ENCODE results near the gene BGN.

The BGN gene

GRCh38 chrX:153468008-153468580 lies 26.7 kb upstream of the BGN start:
- no peak for DNase-seq
- Histone ChIP-seq H3K27me3 (ENCODE audit: insufficient read depth, low read length) (no peaks in the 10 kb centered on the region), H4K12ac (ENCODE audit: low read depth, low read length) (no peak overlapping the region), H3K9me3 (ENCODE audit: insufficient read depth, low read depth, low read length) (no peaks in the 10 kb centered on the region), H2BK120ac (ENCODE audit: insufficient read depth, low read length, poor library complexity) (no peak overlapping the region), H3K9ac (ENCODE audit: low read length) (no peak overlapping the region), H2BK12ac (ENCODE audit: low read length) (no peak overlapping the region), H3K79me2 (ENCODE audit: control insufficient read depth, insufficient read depth, low read length, poor library complexity) (no peaks in the 10 kb centered on the region), H3K14ac (ENCODE audit: low read length) (no peak overlapping the region), H2AFZ (ENCODE audit: insufficient read depth, low read length, poor library complexity) (no peak overlapping the region), H3K4me2 (ENCODE audit: low read length) (no peak overlapping the region), H3K4me1 (ENCODE audit: control insufficient read depth in 1 of 2, insufficient read depth in 2 of 2, low read length in 2 of 2) (peaks cover 6 to 7% of the 10 kb centered on the region in 2 experiments), H3K4ac (ENCODE audit: low read depth, low read length) (no peak overlapping the region), H2AK5ac (ENCODE audit: low read length) (no peak overlapping the region), H3K36me3 (ENCODE audit: control insufficient read depth in 1 of 2, insufficient read depth in 2 of 2, low read length in 2 of 2) (peaks cover 2 to 5% of the 10 kb centered on the region in 2 experiments), H2BK5ac (ENCODE audit: low read depth, low read length, poor library complexity) (no peak overlapping the region), H3K79me1 (ENCODE audit: low read length) (peaks cover 8% of the 10 kb centered on the region), H4K91ac (ENCODE audit: low read depth, low read length) (no peak overlapping the region), H3K23ac (ENCODE audit: low read length) (no peak overlapping the region), H4K8ac (ENCODE audit: low read depth, low read length) (no peak overlapping the region), H3K4me3 (ENCODE audit: low read depth, low read length) (no peak overlapping the region), H3K27ac (ENCODE audit: low read depth, low read length) (no peak overlapping the region), H3K18ac (ENCODE audit: low read length) (no peak overlapping the region)
- no CpG with 5 or more reads among the region's 12 CpGs for WGBS (ENCODE audit: extremely low coverage, insufficient coverage, insufficient read length)

GRCh38 chrX:153469811-153470410 lies 24.9 kb upstream of the BGN start:
- Histone ChIP-seq H3K23ac (ENCODE audit: low read length) (no peak overlapping the region), H2BK5ac (ENCODE audit: low read depth, low read length, poor library complexity) (no peak overlapping the region), H3K14ac (ENCODE audit: low read length) (no peak overlapping the region), H3K9me3 (ENCODE audit: insufficient read depth, low read depth, low read length) (no peaks in the 10 kb centered on the region), H2BK120ac (ENCODE audit: insufficient read depth, low read length, poor library complexity) (no peak overlapping the region), H3K79me1 (ENCODE audit: low read length) (peaks cover 12% of the 10 kb centered on the region), H3K4me3 (ENCODE audit: low read depth, low read length) (peak overlapping the region; percentile 85), H2AFZ (ENCODE audit: insufficient read depth, low read length, poor library complexity) (peak overlapping the region; percentile 59), H2BK12ac (ENCODE audit: low read length) (no peak overlapping the region), H3K27ac (ENCODE audit: low read depth, low read length) (no peak overlapping the region), H3K18ac (ENCODE audit: low read length) (peak overlapping the region; percentile 50), H3K9ac (ENCODE audit: low read length) (peak overlapping the region; percentile 75), H3K4ac (ENCODE audit: low read depth, low read length) (peak overlapping the region; percentile 51), H4K91ac (ENCODE audit: low read depth, low read length) (no peak overlapping the region), H3K36me3 (ENCODE audit: control insufficient read depth in 1 of 2, insufficient read depth in 2 of 2, low read length in 2 of 2) (peaks cover 0 to 5% of the 10 kb centered on the region in 2 experiments), H3K4me2 (ENCODE audit: low read length) (peak overlapping the region; percentile 98), H4K8ac (ENCODE audit: low read depth, low read length) (peak overlapping the region; percentile 59), H2AK5ac (ENCODE audit: low read length) (no peak overlapping the region), H3K4me1 (ENCODE audit: control insufficient read depth in 1 of 2, insufficient read depth in 2 of 2, low read length in 2 of 2) (peaks cover 9 to 10% of the 10 kb centered on the region in 2 experiments), H4K12ac (ENCODE audit: low read depth, low read length) (peak overlapping the region; percentile 43), H3K79me2 (ENCODE audit: control insufficient read depth, insufficient read depth, low read length, poor library complexity) (no peaks in the 10 kb centered on the region), H3K27me3 (ENCODE audit: insufficient read depth, low read length) (no peaks in the 10 kb centered on the region)
- whole genome bisulfite sequencing (ENCODE audit: extremely low coverage, insufficient coverage, insufficient read length), result no CpG with 5 or more reads among the region's 32 CpGs
- DNase-seq, result no peak

- DNase-seq, result peak; percentile 73 to 81
- H3K27ac ChIP-seq (ENCODE audit: low read depth, low read length), result no peak within 1 kb of the TSS
- no peaks in the 10 kb centered on the region for H3K9me3 ChIP-seq (ENCODE audit: insufficient read depth, low read depth, low read length)
- H3K4me1 ChIP-seq (ENCODE audit: control insufficient read depth in 1 of 2, insufficient read depth in 2 of 2, low read length in 2 of 2), result peaks cover 13 to 14% of the 10 kb centered on the region in 2 experiments
- peak within 1 kb of the TSS; percentile 53 for H2BK12ac ChIP-seq (ENCODE audit: low read length)
- H2BK120ac ChIP-seq (ENCODE audit: insufficient read depth, low read length, poor library complexity), result peak within 1 kb of the TSS; percentile 11
- peak within 1 kb of the TSS; percentile 51 for H3K4ac ChIP-seq (ENCODE audit: low read depth, low read length)
- peak within 1 kb of the TSS; percentile 61 for H4K12ac ChIP-seq (ENCODE audit: low read depth, low read length)
- H2BK5ac ChIP-seq (ENCODE audit: low read depth, low read length, poor library complexity), result no peak within 1 kb of the TSS
- no peak within 1 kb of the TSS for H2AK5ac ChIP-seq (ENCODE audit: low read length)
- H3K4me3 ChIP-seq (ENCODE audit: low read depth, low read length), result peak within 1 kb of the TSS; percentile 85
- H3K4me2 ChIP-seq (ENCODE audit: low read length), result peak within 1 kb of the TSS; percentile 98
- H3K14ac ChIP-seq (ENCODE audit: low read length), result peak within 1 kb of the TSS; percentile 33
- H3K27me3 ChIP-seq (ENCODE audit: insufficient read depth, low read length), result no peaks in the 10 kb centered on the region
- H3K79me2 ChIP-seq (ENCODE audit: control insufficient read depth, insufficient read depth, low read length, poor library complexity), result no peaks in the 10 kb centered on the region
- peak within 1 kb of the TSS; percentile 59 for H2AFZ ChIP-seq (ENCODE audit: insufficient read depth, low read length, poor library complexity)
- H4K8ac ChIP-seq (ENCODE audit: low read depth, low read length), result peak within 1 kb of the TSS; percentile 71
- peak within 1 kb of the TSS; percentile 75 for H3K9ac ChIP-seq (ENCODE audit: low read length)
- H3K36me3 ChIP-seq (ENCODE audit: control insufficient read depth in 1 of 2, insufficient read depth in 2 of 2, low read length in 2 of 2), result peaks cover 0 to 5% of the 10 kb centered on the region in 2 experiments
- peaks cover 15% of the 10 kb centered on the region for H3K79me1 ChIP-seq (ENCODE audit: low read length)
- H3K23ac ChIP-seq (ENCODE audit: low read length), result no peak within 1 kb of the TSS
- no CpG with 5 or more reads among the region's 70 CpGs for WGBS (ENCODE audit: extremely low coverage, insufficient coverage, insufficient read length)
- H3K18ac ChIP-seq (ENCODE audit: low read length), result peak within 1 kb of the TSS; percentile 50
- peak within 1 kb of the TSS; percentile 39 for H4K91ac ChIP-seq (ENCODE audit: low read depth, low read length)
Observed at GRCh38 chrX:153470411-153471363, 24.1 kb upstream of the BGN start, which contains the start of gene HAUS7. Gene HAUS7, minus strand, starts transcription at chrX:153470576. Its CDS starts 19 bp downstream, at chrX:153470557.

- no peak for DNase-seq
- no peaks in the 10 kb centered on the region for H3K27me3 ChIP-seq (ENCODE audit: insufficient read depth, low read length)
- H3K4me1 ChIP-seq (ENCODE audit: control insufficient read depth in 1 of 2, insufficient read depth in 2 of 2, low read length in 2 of 2), result peaks cover 23 to 24% of the 10 kb centered on the region in 2 experiments
- no peak overlapping the region for H3K18ac ChIP-seq (ENCODE audit: low read length)
- H2BK12ac ChIP-seq (ENCODE audit: low read length), result peak overlapping the region; percentile 33
- peaks cover 19% of the 10 kb centered on the region for H3K79me1 ChIP-seq (ENCODE audit: low read length)
- H3K27ac ChIP-seq (ENCODE audit: low read depth, low read length), result no peak overlapping the region
- H3K4me3 ChIP-seq (ENCODE audit: low read depth, low read length), result no peak overlapping the region
- peaks cover 0 to 5% of the 10 kb centered on the region in 2 experiments for H3K36me3 ChIP-seq (ENCODE audit: control insufficient read depth in 1 of 2, insufficient read depth in 2 of 2, low read length in 2 of 2)
- H4K8ac ChIP-seq (ENCODE audit: low read depth, low read length), result peak overlapping the region; percentile 11
- peak overlapping the region; percentile 75 for H4K91ac ChIP-seq (ENCODE audit: low read depth, low read length)
- no peak overlapping the region for H2BK5ac ChIP-seq (ENCODE audit: low read depth, low read length, poor library complexity)
- H2BK120ac ChIP-seq (ENCODE audit: insufficient read depth, low read length, poor library complexity), result peak overlapping the region; percentile 20
- no peak overlapping the region for H2AFZ ChIP-seq (ENCODE audit: insufficient read depth, low read length, poor library complexity)
- no peak overlapping the region for H4K12ac ChIP-seq (ENCODE audit: low read depth, low read length)
- H3K4me2 ChIP-seq (ENCODE audit: low read length), result no peak overlapping the region
- no CpG with 5 or more reads among the region's 11 CpGs for WGBS (ENCODE audit: extremely low coverage, insufficient coverage, insufficient read length)
- no peaks in the 10 kb centered on the region for H3K79me2 ChIP-seq (ENCODE audit: control insufficient read depth, insufficient read depth, low read length, poor library complexity)
- H2AK5ac ChIP-seq (ENCODE audit: low read length), result peak overlapping the region; percentile 84
- no peak overlapping the region for H3K23ac ChIP-seq (ENCODE audit: low read length)
- no peak overlapping the region for H3K9ac ChIP-seq (ENCODE audit: low read length)
- no peaks in the 10 kb centered on the region for H3K9me3 ChIP-seq (ENCODE audit: insufficient read depth, low read depth, low read length)
- H3K4ac ChIP-seq (ENCODE audit: low read depth, low read length), result peak overlapping the region; percentile 6
- peak overlapping the region; percentile 70 for H3K14ac ChIP-seq (ENCODE audit: low read length)
Observed at GRCh38 chrX:153471663-153472280, 23.0 kb upstream of the BGN start.

Measured in trophoblast cell (in vitro differentiated cells and primary cell).